COLO829 (cell line): ENCODE results near the gene PCDHGB5.
"Not testable (repeated sequence)": the region's sequence is repeated elsewhere in the genome, so short reads cannot be mapped to it uniquely, and the experiment has no call there.

ENCODE experiments used
- DNase-seq: peaks from one replicate; pipeline ENCODE4 v3.0.0; 2012; ENCODE audit warnings: low spot score

The PCDHGB5 gene

GRCh38 chr5:141382469-141383294 lies 15.1 kb upstream of the PCDHGB5 start, which contains the start of gene PCDHGA7:
Gene PCDHGA7, plus strand, starts transcription at chr5:141382742. Its CDS starts 158 bp downstream, at chr5:141382900.
- DNase-seq = no peak

- no peak for DNase-seq
Observed at GRCh38 chr5:141383345-141383744, 14.4 kb upstream of the PCDHGB5 start.

- DNase-seq = no peak
Observed at GRCh38 chr5:141384471-141385267, 13.1 kb upstream of the PCDHGB5 start.

- not testable (repeated sequence) for DNase-seq
Observed at GRCh38 chr5:141387557-141388311, 10.0 kb upstream of the PCDHGB5 start, which contains the start of gene PCDHGB4. Gene PCDHGB4, plus strand, starts transcription at chr5:141387698. Its CDS starts 187 bp downstream, at chr5:141387885.

GRCh38 chr5:141388661-141389060 lies 9.1 kb upstream of the PCDHGB5 start:
- DNase-seq = no peak

- DNase-seq = no peak
Observed at GRCh38 chr5:141389153-141390042, 8.3 kb upstream of the PCDHGB5 start.

- DNase-seq = no peak
Observed at GRCh38 chr5:141392429-141393198, 5.1 kb upstream of the PCDHGB5 start, which contains the start of gene PCDHGA8. Gene PCDHGA8, plus strand, starts transcription at chr5:141392633. Its CDS starts 181 bp downstream, at chr5:141392814.

GRCh38 chr5:141393267-141393666 lies 4.5 kb upstream of the PCDHGB5 start:
- DNase-seq = no peak

- not testable (repeated sequence) for DNase-seq
Observed at GRCh38 chr5:141394401-141395187, 3.2 kb upstream of the PCDHGB5 start.

GRCh38 chr5:141398608-141399007 lies 861 bp downstream of the PCDHGB5 start:
- DNase-seq = no peak

GRCh38 chr5:141399555-141400258 lies 2.0 kb downstream of the PCDHGB5 start:
- no peak for DNase-seq

- no peak for DNase-seq
Observed at GRCh38 chr5:141402553-141403243, 5.0 kb downstream of the PCDHGB5 start, which contains the start of gene PCDHGA9. Gene PCDHGA9, plus strand, starts transcription at chr5:141402778. Its CDS starts 175 bp downstream, at chr5:141402953.

GRCh38 chr5:141403387-141403786 lies 5.6 kb downstream of the PCDHGB5 start:
- DNase-seq = no peak

GRCh38 chr5:141407790-141408505 lies 10.2 kb downstream of the PCDHGB5 start, which contains the start of gene PCDHGB6:
Gene PCDHGB6, plus strand, starts transcription at chr5:141408021. Its CDS starts 182 bp downstream, at chr5:141408203.
- not testable (repeated sequence) for DNase-seq

- no peak for DNase-seq
Observed at GRCh38 chr5:141409598-141410306, 12.0 kb downstream of the PCDHGB5 start.

GRCh38 chr5:141411575-141411974 lies 13.8 kb downstream of the PCDHGB5 start:
- DNase-seq = no peak
